VCaP (cell line): ENCODE results near the gene ICA1.

ENCODE experiments used
- H3K27ac ChIP-seq: fragments of 450-650 bp; 2 replicates; pipeline ENCODE4 v1.5.1; 2017
- CTCF ChIP-seq: fragments of 450-650 bp; conservative IDR thresholded peaks from 2 replicates; pipeline ENCODE4 v1.5.1; 2017; ENCODE audit warnings: mild to moderate bottlenecking, moderate library complexity

The ICA1 gene

GRCh38 chr7:8126601-8127167, 135.3 kb downstream of the ICA1 start:
- no peak for TF ChIP-seq CTCF
- no peak overlapping the region for H3K27ac ChIP-seq

GRCh38 chr7:8125680-8126444, 136.1 kb downstream of the ICA1 start:
- no peak for TF ChIP-seq CTCF
- H3K27ac ChIP-seq = no peak overlapping the region

- no peak for TF ChIP-seq CTCF
- H3K27ac ChIP-seq = no peak overlapping the region
These were observed 140.7 kb downstream of the ICA1 start for GRCh38 chr7:8121243-8121642.

- no peak overlapping the region for H3K27ac ChIP-seq
- TF ChIP-seq CTCF = no peak
These were observed 141.4 kb downstream of the ICA1 start for GRCh38 chr7:8120390-8121058.

- TF ChIP-seq CTCF = no peak
- H3K27ac ChIP-seq = no peak overlapping the region
These were observed 142.7 kb downstream of the ICA1 start for GRCh38 chr7:8119262-8119661.

- no peak for TF ChIP-seq CTCF
These were observed 144.8 kb downstream of the ICA1 start for GRCh38 chr7:8117195-8117594.

GRCh38 chr7:8115547-8116402, 146.2 kb downstream of the ICA1 start:
- TF ChIP-seq CTCF = no peak

More at GRCh38 chr7:8117195-8117594, 144.8 kb downstream of the ICA1 start:
- H3K27ac ChIP-seq = no peak overlapping the region

More at GRCh38 chr7:8115547-8116402, 146.2 kb downstream of the ICA1 start:
- H3K27ac ChIP-seq = no peak overlapping the region
